ENCODE data around the gene HLF.

Gene HLF

DNA sequence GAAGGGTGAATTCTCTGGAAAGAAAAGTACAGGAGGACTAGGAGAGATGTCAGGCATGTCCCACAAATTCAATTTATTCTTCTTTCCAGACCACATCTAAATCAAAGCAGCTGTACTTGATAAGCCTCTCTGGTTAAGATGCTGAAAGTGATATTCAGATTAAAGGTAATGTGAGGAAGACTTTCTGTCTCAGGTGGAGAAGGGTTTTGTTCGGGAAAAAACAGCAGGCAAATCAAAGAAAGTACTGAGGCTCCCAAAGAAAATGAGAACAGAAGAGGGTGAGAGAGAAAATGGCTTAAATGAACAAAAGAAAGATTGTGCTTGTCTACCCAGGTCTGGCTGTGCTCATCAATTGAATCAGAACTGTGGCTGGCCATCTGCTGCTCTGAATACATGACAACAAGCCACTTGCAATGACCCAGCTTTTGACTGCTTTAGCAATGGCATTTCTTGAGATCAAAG, 101.3 kb downstream of the HLF start:
- no peak for DNase-seq

DNA sequence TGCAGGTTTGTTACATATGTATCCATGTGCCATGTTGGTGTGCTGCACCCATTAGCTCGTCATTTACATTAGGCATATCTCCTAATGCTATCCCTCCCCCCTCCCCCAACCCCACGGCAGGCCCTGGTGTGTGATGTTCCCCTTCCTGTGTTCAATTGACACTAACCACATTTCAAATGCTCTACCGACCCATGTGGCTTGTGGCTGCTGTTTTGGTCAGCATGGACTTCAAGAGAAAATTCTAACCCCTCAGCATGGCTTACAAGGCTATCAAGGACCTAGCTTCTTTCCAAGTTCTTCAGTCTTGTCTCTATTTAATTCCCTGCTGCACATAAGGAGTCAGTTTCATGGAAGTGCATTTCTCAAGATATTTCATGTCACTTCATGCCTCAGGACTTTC, 103.9 kb downstream of the HLF start:
- no peak for DNase-seq
